ENCODE measurements around the gene AP2B1. TPM values are rescaled to one million over a fixed set of nuclear protein-coding genes. Genes with fewer than 3 reads are reported as not detected.
A peak's percentile ranks its signal among the peaks of the same experiment; 100 is the strongest.

AP2B1 gene
- polyA plus RNA-seq, 1 of the 3 experiments (the other 2 are of a cell fraction), result 97.8 TPM

GRCh38 chr17:35773679-35774425 lies 186.7 kb downstream of the AP2B1 start:
- ChIA-PET POLR2A (interaction anchor here (1.0 kb wide), 1 partner anchor 26 kb away, joined by 3 read pairs; no protein-coding TSS in a partner anchor), CTCF (interaction anchor here (0.9 to 31.2 kb wide), 8 partner anchors 8 to 34 kb away, joined by 3 to 809 read pairs (median 6); partner anchors contain the start of gene TAF15)
- H3K4me2 ChIP-seq, result no peak overlapping the region
- no peak overlapping the region for H3K4me3 ChIP-seq (ENCODE audit: low read depth in 2 of 2, low read length in 1 of 2)
- DNase-seq, result no peak
- no peaks in the 10 kb centered on the region for H4K20me1 ChIP-seq (ENCODE audit: insufficient read depth)
- peaks cover 0 to 26% of the 10 kb centered on the region in 2 experiments; a peak in 1 of 4 replicates for H3K4me1 ChIP-seq (ENCODE audit: control insufficient read depth in 1 of 2, insufficient read depth in 2 of 2, low read depth in 1 of 2, low read length in 1 of 2)
- no peaks in the 10 kb centered on the region for H3K36me3 ChIP-seq (replicated peaks in 1 of 2; ENCODE audit: control insufficient read depth in 1 of 2, insufficient read depth in 2 of 2, low read length in 1 of 2)
- H3K27ac ChIP-seq (ENCODE audit: low read depth in 2 of 2, low read length in 1 of 2), result peak overlapping the region in 1 of 2 experiments; percentile 80; a peak in 2 of 4 replicates
- TF ChIP-seq FOXJ3 (CRISPR knock-in tag; IDR thresholded peaks at IDR 0.05) (no peak), MAX (IDR thresholded peaks at IDR 0.05; ENCODE audit: low read depth) (no peak), RXRA (IDR thresholded peaks at IDR 0.05; ENCODE audit: borderline replicate concordance, low read depth) (no peak), ELF1 (IDR thresholded peaks at IDR 0.05) (no peak)
- H2AFZ ChIP-seq (ENCODE audit: low read depth), result no peak overlapping the region
- no peak overlapping the region for H3K9ac ChIP-seq
- no peaks in the 10 kb centered on the region for H3K9me3 ChIP-seq
- no peaks in the 10 kb centered on the region for H3K27me3 ChIP-seq (ENCODE audit: insufficient read depth)
- WGBS (ENCODE audit: low lambda C conversion rate), result 71% methylated on average over 5 of the region's 10 CpGs
- no peaks in the 10 kb centered on the region for H3F3A ChIP-seq (replicated peaks; ENCODE audit: insufficient read depth)
- no peaks in the 10 kb centered on the region for H3K9me2 ChIP-seq
- no peaks in the 10 kb centered on the region for H3K79me2 ChIP-seq (ENCODE audit: insufficient read depth)

- peak; percentile 85 for DNase-seq
- no peak overlapping the region for H3K9ac ChIP-seq
- H3K4me3 ChIP-seq (ENCODE audit: low read depth in 2 of 2, low read length in 1 of 2), result no peak overlapping the region
- H3K9me3 ChIP-seq, result no peaks in the 10 kb centered on the region
- WGBS (ENCODE audit: low lambda C conversion rate), result 56% methylated on average over 4 of the region's 5 CpGs
- H3K27ac ChIP-seq (ENCODE audit: low read depth in 2 of 2, low read length in 1 of 2), result peak overlapping the region in 1 of 2 experiments; percentile 80; a peak in 2 of 4 replicates
- H3K27me3 ChIP-seq (ENCODE audit: insufficient read depth), result no peaks in the 10 kb centered on the region
- H4K20me1 ChIP-seq (ENCODE audit: insufficient read depth), result no peaks in the 10 kb centered on the region
- no peaks in the 10 kb centered on the region for H3K9me2 ChIP-seq
- no peaks in the 10 kb centered on the region for H3K36me3 ChIP-seq (replicated peaks in 1 of 2; ENCODE audit: control insufficient read depth in 1 of 2, insufficient read depth in 2 of 2, low read length in 1 of 2)
- H2AFZ ChIP-seq (ENCODE audit: low read depth), result no peak overlapping the region; the same call in 1 of the 2 replicates
- H3K79me2 ChIP-seq (ENCODE audit: insufficient read depth), result no peaks in the 10 kb centered on the region
- TF ChIP-seq RCOR1 (IDR thresholded peaks at IDR 0.05; ENCODE audit: low read length) (no peak), NFIC (IDR thresholded peaks at IDR 0.05; ENCODE audit: borderline replicate concordance) (0 out of 2 replicates have a peak, but pooled peaks have one; percentile 7), JUND (IDR thresholded peaks at IDR 0.05) (no peak), ZBTB33 (IDR thresholded peaks at IDR 0.05; ENCODE audit: borderline replicate concordance, low read depth) (no peak), CHD2 (IDR thresholded peaks at IDR 0.05; ENCODE audit: low read length, partially characterized antibody) (peak; percentile 22), PBX3 (IDR thresholded peaks at IDR 0.05) (no peak), YY1 (IDR thresholded peaks at IDR 0.05; ENCODE audit: low read depth) (no peak), POLR2AphosphoS5 (IDR thresholded peaks at IDR 0.05; ENCODE audit: low read depth, low read length) (no peak), EZH2phosphoT487 (IDR thresholded peaks at IDR 0.05; ENCODE audit: borderline replicate concordance, low read depth) (no peak), MEF2A (IDR thresholded peaks at IDR 0.05; ENCODE audit: borderline replicate concordance, low read depth) (no peak)
- peaks cover 0 to 26% of the 10 kb centered on the region in 2 experiments; a peak in 1 of 4 replicates for H3K4me1 ChIP-seq (ENCODE audit: control insufficient read depth in 1 of 2, insufficient read depth in 2 of 2, low read depth in 1 of 2, low read length in 1 of 2)
- ChIA-PET CTCF (interaction anchor here (0.9 to 31.2 kb wide), 7 partner anchors 8 to 34 kb away, joined by 3 to 809 read pairs (median 6); partner anchors contain the start of gene TAF15), POLR2A (interaction anchor here (0.6 to 1.0 kb wide), 2 partner anchors 15 to 25 kb away, joined by 3 read pairs; no protein-coding TSS in a partner anchor)
- H3K4me2 ChIP-seq, result no peak overlapping the region
- H3F3A ChIP-seq (replicated peaks; ENCODE audit: insufficient read depth), result no peaks in the 10 kb centered on the region
Observed at GRCh38 chr17:35774499-35774898, 187.4 kb downstream of the AP2B1 start.
